Large intestine (tissue), 3 donors: ENCODE measurements around the gene MSI1. TPM values are rescaled to one million over a fixed set of nuclear protein-coding genes. Genes with fewer than 3 reads are reported as not detected.
A peak's percentile ranks its signal among the peaks of the same experiment; 100 is the strongest.
"Not testable (repeated sequence)": the region's sequence is repeated elsewhere in the genome, so short reads cannot be mapped to it uniquely, and the experiment has no call there.

Experiments
- DNase-seq, 2 donors: peaks; one replicate each; pipeline versions ENCODE4 v3.0.0 to v3.0.0-alpha.2; 2013
- H3K27ac ChIP-seq: one replicate; pipeline ENCODE4 v1.5.1; 2013; ENCODE audit warnings: low read length
- H3K27me3 ChIP-seq: 2 replicates; pipeline ENCODE4 v1.6.1; 2013; ENCODE audit warnings: low read length; ENCODE audit not compliant: control insufficient read depth, insufficient read depth
- H3K36me3 ChIP-seq: 2 replicates; pipeline ENCODE4 v1.6.1; 2013; ENCODE audit warnings: low read length; ENCODE audit not compliant: control insufficient read depth, insufficient read depth
- H3K4me1 ChIP-seq: one replicate; pipeline ENCODE4 v1.6.1; 2013; ENCODE audit warnings: low read length; ENCODE audit not compliant: control insufficient read depth, insufficient read depth
- H3K4me3 ChIP-seq: one replicate; pipeline ENCODE4 v1.5.1; 2013; ENCODE audit warnings: low read length
- H3K9me3 ChIP-seq: one replicate; pipeline ENCODE4 v1.6.1; 2013; ENCODE audit warnings: mild to moderate bottlenecking, low read depth, low read length, moderate library complexity; ENCODE audit not compliant: control insufficient read depth
- WGBS: methylation state at CpG from one replicate; pipeline ENCODE4 v1.1.5; 2013; ENCODE audit warnings: low lambda C conversion rate; ENCODE audit not compliant: insufficient coverage; 5-methylcytosine and 5-hydroxymethylcytosine counted together
- polyA plus RNA-seq: library from polyadenylated mRNA; unstranded; fragments of 120-200 nt; gene quantifications from one replicate; pipeline ENCODE4 v1.2.1, GENCODE V29; 2013

The MSI1 gene
- polyA plus RNA-seq, 1 donor: 8.2 TPM

DNA sequence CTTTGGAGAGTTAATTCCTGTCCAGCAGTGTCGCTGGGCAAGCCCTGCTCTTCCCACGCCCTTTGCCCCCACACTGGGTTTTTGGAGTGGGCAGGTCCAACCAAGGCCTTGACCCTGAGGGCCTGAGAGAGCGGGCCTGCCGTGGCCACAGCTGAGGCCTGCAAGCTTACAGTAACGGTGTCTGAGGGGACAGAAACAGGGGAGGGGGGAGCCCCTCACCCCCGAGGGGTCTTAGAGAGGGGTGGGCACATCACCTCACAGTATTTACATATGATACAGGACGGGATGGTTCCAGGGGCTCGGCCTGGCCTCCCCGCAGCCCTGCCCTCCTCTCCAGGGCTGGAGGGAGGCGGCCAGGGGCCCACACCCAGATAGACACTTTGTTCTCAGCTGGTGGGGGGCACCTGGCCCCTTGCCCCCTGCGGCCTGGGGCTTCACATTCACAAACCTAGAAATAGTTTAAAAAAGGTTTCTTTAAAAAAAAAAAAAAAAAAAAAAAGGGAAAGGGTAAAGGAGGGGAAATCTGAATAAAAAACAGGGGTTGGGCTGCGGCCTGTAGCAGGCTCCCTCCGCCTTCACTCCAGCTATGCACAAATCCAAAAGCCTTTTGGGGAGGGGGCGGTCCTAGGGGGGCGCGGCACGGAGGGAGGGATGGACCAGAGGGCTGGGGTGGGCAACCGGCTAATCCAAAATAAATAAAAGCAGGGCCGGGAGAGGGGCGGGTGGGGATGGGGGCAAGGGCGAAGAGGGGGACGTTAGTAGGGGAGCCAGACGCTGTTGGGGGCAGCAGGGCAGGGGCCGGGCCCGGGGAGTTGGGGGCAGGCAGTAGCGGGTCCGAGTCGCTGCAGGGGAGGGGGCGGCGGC lies 26.6 kb downstream of the MSI1 start:
- H3K27ac ChIP-seq: no peak overlapping the region
- DNase-seq: no peak
- H3K4me3 ChIP-seq: no peak overlapping the region
- peaks cover 13% of the 10 kb centered on the region for H3K36me3 ChIP-seq
- no CpG with 5 or more reads among the region's 30 CpGs for WGBS
- no peaks in the 10 kb centered on the region for H3K9me3 ChIP-seq
- H3K27me3 ChIP-seq: no peaks in the 10 kb centered on the region
- H3K4me1 ChIP-seq: peaks cover 3% of the 10 kb centered on the region

DNA sequence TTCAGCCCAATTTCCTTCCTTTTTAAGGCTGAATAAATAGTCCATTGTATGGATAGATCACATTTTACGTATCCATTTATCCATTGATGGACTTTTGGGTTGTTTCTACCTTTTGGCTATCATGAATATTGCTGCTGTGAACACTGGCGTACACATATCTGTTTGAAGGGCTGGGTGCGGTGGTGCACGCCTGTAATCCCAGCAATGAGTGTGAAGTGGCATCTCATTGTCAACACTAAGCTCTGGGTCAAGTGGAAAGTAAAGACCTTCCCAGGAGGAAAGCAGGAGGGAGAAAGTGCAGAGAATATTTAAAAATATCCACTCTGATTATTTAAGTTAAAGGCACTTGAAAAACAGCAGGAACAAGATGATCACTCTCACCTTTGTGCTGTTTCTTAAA lies 29.7 kb downstream of the MSI1 start:
- no CpG with 5 or more reads among the region's 4 CpGs for WGBS

DNA sequence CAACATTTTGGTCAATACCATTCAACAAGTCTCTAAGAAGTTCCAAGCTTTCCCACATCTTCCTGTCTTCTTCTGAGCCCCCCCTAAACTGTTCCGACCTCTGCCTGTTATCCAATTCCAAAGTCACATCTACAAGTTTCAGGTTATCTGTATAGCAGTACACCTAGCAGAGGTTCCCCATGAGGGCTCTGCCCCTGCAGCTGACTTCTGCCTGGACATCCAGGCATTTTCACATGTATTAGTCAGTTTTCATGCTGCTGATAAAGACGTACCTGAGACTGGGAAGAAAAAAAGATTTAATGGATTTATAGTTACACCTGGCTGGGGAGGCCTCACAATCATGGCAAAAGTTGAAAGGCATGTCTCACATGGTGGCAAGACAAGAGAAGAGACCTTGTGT lies 31.2 kb downstream of the MSI1 start:
- Histone ChIP-seq H3K9me3 (peaks cover 3% of the 10 kb centered on the region), H3K4me3 (no peak overlapping the region), H3K27me3 (no peaks in the 10 kb centered on the region), H3K36me3 (no peaks in the 10 kb centered on the region), H3K4me1 (peaks cover 3% of the 10 kb centered on the region), H3K27ac (no peak overlapping the region)
- no CpG with 5 or more reads among the region's 2 CpGs for WGBS
- no peak for DNase-seq

More for the DNA sequence above, 29.7 kb downstream of the MSI1 start:
- Histone ChIP-seq H3K27me3 (no peaks in the 10 kb centered on the region), H3K27ac (no peak overlapping the region), H3K4me3 (no peak overlapping the region), H3K4me1 (peaks cover 3% of the 10 kb centered on the region), H3K9me3 (peaks cover 3% of the 10 kb centered on the region), H3K36me3 (peaks cover 2% of the 10 kb centered on the region)
- no peak for DNase-seq

DNA sequence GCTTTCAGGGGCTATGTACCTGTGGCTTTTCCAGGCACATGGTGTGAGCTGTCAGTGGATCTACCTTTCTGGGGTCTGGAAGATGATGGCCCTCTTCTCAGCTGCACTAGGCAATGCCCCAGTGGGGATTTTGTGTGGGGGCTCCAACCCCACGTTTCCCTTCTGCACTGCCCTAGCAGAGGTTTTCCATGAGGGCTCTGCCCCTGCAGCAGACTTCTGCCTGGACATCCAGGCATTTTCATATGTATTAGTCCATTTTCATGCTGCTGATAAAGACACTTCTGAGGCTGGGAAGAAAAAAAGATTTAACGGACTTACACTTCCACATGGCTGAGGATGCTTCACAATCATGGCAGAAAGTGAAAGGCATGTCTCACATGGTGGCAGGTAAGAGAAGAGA lies 32.6 kb downstream of the MSI1 start:
- peaks cover 14% of the 10 kb centered on the region for H3K4me1 ChIP-seq
- WGBS: 83% methylated on average over 1 of the region's 2 CpGs
- not testable (repeated sequence) for H3K4me3 ChIP-seq, H3K27ac ChIP-seq, H3K36me3 ChIP-seq, H3K9me3 ChIP-seq, H3K27me3 ChIP-seq, DNase-seq

DNA sequence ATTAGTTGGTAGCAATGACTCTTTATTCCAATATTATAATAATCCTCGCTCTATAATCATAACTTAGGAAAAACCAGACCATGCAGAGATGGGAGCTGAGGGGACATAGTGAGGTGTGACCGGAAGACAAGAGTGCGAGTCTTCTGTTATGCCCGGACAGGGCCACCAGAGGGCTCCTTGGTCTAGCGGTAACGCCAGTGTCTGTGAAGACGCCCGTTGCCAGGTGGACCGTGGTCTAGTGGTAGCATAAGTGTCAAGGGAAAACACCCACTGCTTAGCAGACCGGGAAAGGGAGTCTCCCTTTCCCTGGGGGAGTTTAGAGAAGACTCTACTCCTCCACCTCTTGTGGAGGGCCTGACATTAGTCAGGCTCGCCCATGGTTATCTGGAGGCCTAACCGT lies 33.5 kb downstream of the MSI1 start:
- DNase-seq: peak; percentile 26 to 34
- H3K9me3 ChIP-seq, H3K27ac ChIP-seq, H3K4me3 ChIP-seq, H3K36me3 ChIP-seq, H3K27me3 ChIP-seq: not testable (repeated sequence)
- WGBS: no CpG with 5 or more reads among the region's 12 CpGs
- peaks cover 15% of the 10 kb centered on the region for H3K4me1 ChIP-seq

DNA sequence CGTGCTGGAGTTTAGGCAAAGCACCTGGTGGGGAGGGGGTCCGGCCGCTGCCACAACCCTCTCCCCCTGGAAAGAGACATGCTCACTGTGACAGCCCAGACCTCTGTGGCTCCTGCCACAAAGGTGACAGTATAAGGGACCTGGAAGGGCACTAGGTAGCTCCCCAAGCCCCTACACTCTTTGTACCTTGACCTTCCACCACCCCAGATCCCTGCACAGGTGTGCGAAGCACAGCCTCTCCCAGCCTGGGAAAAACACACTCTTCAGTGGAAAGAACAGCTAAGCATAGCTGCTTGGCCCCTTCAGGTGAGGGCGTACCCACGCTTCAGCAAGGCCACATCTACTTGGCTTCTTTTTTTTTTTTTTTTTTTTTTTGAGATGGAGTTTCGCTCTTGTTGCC lies 36.4 kb downstream of the MSI1 start:
- Histone ChIP-seq H3K27ac (peak overlapping the region; percentile 16), H3K9me3 (peaks cover 3% of the 10 kb centered on the region), H3K4me1 (peaks cover 15% of the 10 kb centered on the region), H3K36me3 (no peaks in the 10 kb centered on the region), H3K4me3 (no peak overlapping the region), H3K27me3 (no peaks in the 10 kb centered on the region)
- no CpG with 5 or more reads among the region's 7 CpGs for WGBS
- DNase-seq: no peak

DNA sequence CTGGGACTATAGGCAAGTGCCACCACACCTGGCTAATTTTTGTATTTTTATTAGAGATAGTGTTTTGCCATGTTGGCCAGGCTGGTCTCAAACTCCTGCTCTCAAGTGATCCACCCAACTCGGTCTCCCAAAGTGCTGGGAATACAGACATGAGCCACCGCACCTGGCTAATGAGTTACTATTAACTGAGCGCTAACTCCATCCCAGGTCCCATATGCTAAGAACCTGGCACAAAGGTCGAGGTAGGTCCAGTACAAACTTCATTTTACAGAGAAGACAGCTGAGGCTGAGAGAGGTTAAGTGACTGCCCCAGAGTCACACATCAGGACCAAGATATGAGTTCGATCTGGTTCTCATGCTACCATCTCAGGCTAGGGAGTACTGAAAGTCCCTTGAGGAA lies 36.9 kb downstream of the MSI1 start:
- peak; percentile 14 to 60 for DNase-seq
- peak overlapping the region; percentile 16 for H3K27ac ChIP-seq
- H3K4me3 ChIP-seq: no peak overlapping the region
- H3K4me1 ChIP-seq: peaks cover 15% of the 10 kb centered on the region
- no peaks in the 10 kb centered on the region for H3K27me3 ChIP-seq
- H3K9me3 ChIP-seq: peaks cover 3% of the 10 kb centered on the region
- H3K36me3 ChIP-seq: no peaks in the 10 kb centered on the region
- WGBS: no CpG with 5 or more reads among the region's 5 CpGs

DNA sequence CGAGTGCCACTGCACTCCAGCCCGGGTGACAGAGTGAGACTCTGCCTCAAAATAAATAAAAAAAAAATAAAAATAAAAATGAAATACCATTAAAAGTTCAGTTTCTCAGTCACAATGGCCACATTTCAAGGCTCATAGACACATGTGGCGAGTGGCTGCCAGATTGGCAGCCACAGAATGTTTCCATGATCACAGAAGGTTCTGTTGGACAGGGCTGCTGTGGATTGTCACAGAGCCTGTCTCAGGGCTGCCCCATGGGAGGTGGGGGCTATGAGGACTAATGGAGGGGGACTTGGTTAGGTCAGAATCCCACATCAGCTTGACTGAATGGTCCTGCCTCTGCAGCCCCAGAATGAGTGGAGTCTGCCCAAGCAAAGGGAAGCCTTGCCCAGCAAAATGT lies 37.6 kb downstream of the MSI1 start:
- Histone ChIP-seq H3K36me3 (no peaks in the 10 kb centered on the region), H3K27me3 (no peaks in the 10 kb centered on the region), H3K4me1 (peaks cover 15% of the 10 kb centered on the region), H3K27ac (no peak overlapping the region), H3K9me3 (peaks cover 3% of the 10 kb centered on the region), H3K4me3 (no peak overlapping the region)
- no CpG with 5 or more reads among the region's 3 CpGs for WGBS
- DNase-seq: no peak

DNA sequence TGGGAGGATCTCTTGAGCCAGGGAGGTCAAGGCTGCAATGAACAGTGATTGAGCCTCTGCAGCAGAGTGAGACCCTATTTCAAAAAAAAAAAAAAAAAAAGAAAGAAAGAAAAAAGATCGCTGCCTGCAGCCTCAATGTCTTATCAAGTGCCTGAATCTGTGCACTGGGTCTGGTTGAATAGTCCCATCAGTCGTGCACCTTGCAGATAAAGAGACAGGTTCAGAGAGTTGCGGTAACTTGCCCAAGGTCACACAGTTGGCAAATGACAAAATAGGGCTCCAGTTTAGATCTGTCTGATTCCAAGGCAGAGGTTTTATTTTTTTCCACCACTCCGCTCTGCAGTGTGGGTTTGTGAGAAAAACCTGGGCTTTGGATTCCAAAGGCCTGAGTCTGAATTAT lies 40.7 kb downstream of the MSI1 start:
- Histone ChIP-seq H3K36me3 (no peaks in the 10 kb centered on the region), H3K27ac (no peak overlapping the region), H3K9me3 (no peaks in the 10 kb centered on the region), H3K4me1 (peaks cover 18% of the 10 kb centered on the region), H3K4me3 (no peak overlapping the region), H3K27me3 (no peaks in the 10 kb centered on the region)
- no CpG with 5 or more reads among the region's 4 CpGs for WGBS
- DNase-seq: no peak

DNA sequence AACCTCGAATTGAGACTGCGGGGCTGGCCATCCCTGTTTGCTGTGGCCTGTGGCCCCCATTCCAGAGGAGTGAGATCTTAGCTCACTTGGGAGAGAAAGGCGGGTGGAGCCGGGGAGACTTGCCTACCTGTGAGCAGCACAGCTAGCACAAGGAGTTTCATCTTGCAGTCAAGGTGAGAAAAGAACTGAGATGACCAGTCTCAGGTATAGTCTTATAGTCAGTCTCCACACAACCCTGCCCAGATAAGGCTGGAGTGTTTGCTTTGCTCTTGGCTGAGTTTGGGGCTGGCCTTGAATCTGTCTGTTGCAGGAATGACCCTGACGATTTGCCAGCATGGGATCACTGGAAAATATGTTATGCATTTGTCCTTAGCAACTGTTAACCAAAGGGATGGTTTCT lies 41.4 kb downstream of the MSI1 start, which contains the start of gene PLA2G1B:
Gene PLA2G1B, minus strand, starts transcription at position 187 of the 400 bp plus-strand sequence. Its CDS starts 26 bp downstream, at position 161.
- no peaks in the 10 kb centered on the region for H3K36me3 ChIP-seq
- no peaks in the 10 kb centered on the region for H3K9me3 ChIP-seq
- no peak for DNase-seq
- H3K27ac ChIP-seq: no peak within 1 kb of the TSS
- H3K4me1 ChIP-seq: peaks cover 18% of the 10 kb centered on the region
- WGBS: no CpG with 5 or more reads among the region's 5 CpGs
- H3K27me3 ChIP-seq: no peaks in the 10 kb centered on the region
- no peak within 1 kb of the TSS for H3K4me3 ChIP-seq
